Measurements from ENCODE around the gene SRGAP2.
"Not testable (repeated sequence)": the region's sequence is repeated elsewhere in the genome, so short reads cannot be mapped to it uniquely, and the experiment has no call there.

GRCh38 chr1:206243335-206243734 lies 40.0 kb downstream of the SRGAP2 start:
- TF ChIP-seq SMC3 (conservative IDR thresholded peaks at IDR 0.05; ENCODE audit: insufficient read depth, low read depth, low read length); E2F6 (IDR thresholded peaks at IDR 0.05; ENCODE audit: borderline replicate concordance in 1 of 2, extremely low read depth in 1 of 2, insufficient read depth in 1 of 2, insufficient read length in 1 of 2, low read depth in 1 of 2, low read length in 1 of 2, poor library complexity in 1 of 2, severe bottlenecking in 1 of 2); ZBTB1 (CRISPR knock-in tag; IDR thresholded peaks at IDR 0.05; ENCODE audit: borderline replicate concordance, low read depth); CTCF (IDR thresholded peaks at IDR 0.05 in 2 of 3, conservative IDR thresholded peaks at IDR 0.05 in 1 of 3; ENCODE audit: insufficient read depth in 2 of 3, low read depth in 1 of 3, low read length in 3 of 3); MXD1 (CRISPR knock-in tag; IDR thresholded peaks at IDR 0.05; ENCODE audit: borderline replicate concordance, poor library complexity, severe bottlenecking); POLR2AphosphoS5 (IDR thresholded peaks at IDR 0.05; ENCODE audit: control insufficient read depth, insufficient read depth, low read depth, low read length): not testable (repeated sequence)
